HepG2 (cell line): Measurements from ENCODE around the gene THADA. TPM values are rescaled to one million over a fixed set of nuclear protein-coding genes. Genes with fewer than 3 reads are reported as not detected.

Source experiments
- BRCA1 ChIP-seq: sonication (generic); formaldehyde crosslinking; IDR thresholded peaks from 2 replicates; pipeline ENCODE4 v1.4.0; 2020; ENCODE audit warnings: missing genetic modification reagents
- CTCF ChIP-seq: sonication (generic); formaldehyde crosslinking; IDR thresholded peaks from 2 replicates; pipeline ENCODE4 v1.5.0; 2020; ENCODE audit warnings: mild to moderate bottlenecking, missing genetic modification reagents, moderate library complexity
- MATR3 ChIP-seq: sonication (generic); formaldehyde crosslinking; IDR thresholded peaks from 2 replicates; pipeline ENCODE4 v1.4.0; 2020; ENCODE audit warnings: missing genetic modification reagents
- MZF1 ChIP-seq: sonication (generic); formaldehyde crosslinking; IDR thresholded peaks from 2 replicates; pipeline ENCODE4 v1.8.1; 2023; ENCODE audit warnings: mild to moderate bottlenecking, missing genetic modification reagents, borderline replicate concordance
- NFATC3 ChIP-seq: sonication (generic); formaldehyde crosslinking; IDR thresholded peaks from 2 replicates; pipeline ENCODE4 v1.5.1; 2020; ENCODE audit warnings: mild to moderate bottlenecking, missing genetic modification reagents
- PRDM4 ChIP-seq: sonication (generic); formaldehyde crosslinking; IDR thresholded peaks from 2 replicates; pipeline ENCODE4 v1.9.0; 2021; ENCODE audit warnings: missing genetic modification reagents, borderline replicate concordance
- REST ChIP-seq, 2 experiments: IDR thresholded peaks; 2 replicates each; pipeline ENCODE4 v1.6.1; 2011 to 2012; ENCODE audit warnings: low read length in 2 of 2, borderline replicate concordance in 1 of 2, low read depth in 1 of 2, mild to moderate bottlenecking in 1 of 2, moderate library complexity in 1 of 2
- RNF2 ChIP-seq: fragments of 450-650 bp; conservative IDR thresholded peaks from 2 replicates; pipeline ENCODE4 v1.6.1; 2016; ENCODE audit warnings: low read depth
- SP1 ChIP-seq, 2 experiments: fragments of 450-650 bp in 1 of 2; sonication (generic) in 1 of 2; formaldehyde crosslinking in 1 of 2; IDR thresholded peaks; 2 replicates each; pipeline versions ENCODE4 v1.4.0 to v1.6.1; 2016 to 2020; ENCODE audit warnings: missing genetic modification reagents in 1 of 2
- TIGD3 ChIP-seq: sonication (generic); formaldehyde crosslinking; IDR thresholded peaks from 2 replicates; pipeline ENCODE4 v1.5.1; 2020; ENCODE audit warnings: mild to moderate bottlenecking, missing genetic modification reagents, borderline replicate concordance
- ZFP82 ChIP-seq: sonication (generic); formaldehyde crosslinking; IDR thresholded peaks from 2 replicates; pipeline ENCODE4 v1.5.1; 2020; ENCODE audit warnings: mild to moderate bottlenecking, missing genetic modification reagents, borderline replicate concordance
- ZIK1 ChIP-seq: sonication (generic); formaldehyde crosslinking; IDR thresholded peaks from 2 replicates; pipeline ENCODE4 v1.5.0; 2020; ENCODE audit warnings: mild to moderate bottlenecking, low read depth, missing genetic modification reagents, borderline replicate concordance
- ZNF207 ChIP-seq: fragments of 450-650 bp; IDR thresholded peaks from 2 replicates; pipeline ENCODE4 v1.6.1; 2016; ENCODE audit warnings: antibody characterized with exemption, borderline replicate concordance
- ZNF383 ChIP-seq: sonication (generic); formaldehyde crosslinking; IDR thresholded peaks from 2 replicates; pipeline ENCODE4 v1.4.0; 2020; ENCODE audit warnings: missing genetic modification reagents, mild to moderate bottlenecking, borderline replicate concordance
- ZNF563 ChIP-seq: sonication (generic); formaldehyde crosslinking; IDR thresholded peaks from 2 replicates; pipeline ENCODE4 v1.8.0; 2022; ENCODE audit warnings: mild to moderate bottlenecking, moderate library complexity, missing genetic modification reagents
- ZUFSP ChIP-seq: sonication (generic); formaldehyde crosslinking; IDR thresholded peaks from 2 replicates; pipeline ENCODE4 v1.9.0; 2021; ENCODE audit warnings: missing genetic modification reagents, mild to moderate bottlenecking, borderline replicate concordance
- polyA plus RNA-seq, 8 experiments: library from polyadenylated mRNA; depleted of rRNA in 3 of 8; stranded (reverse) in 7 of 8; unstranded in 1 of 8; fragments of >200 nt; fragmentation: Illumina TruSeq in 4 of 8; extraction: Trizol in 4 of 8; gene quantifications; 2 replicates each; pipeline versions ENCODE4 v1.2.1 to v1.2.3, GENCODE V29; 2011 to 2016; ENCODE audit warnings: low read depth in 4 of 8, missing spikeins in 1 of 8, mixed read lengths in 1 of 8; ENCODE audit not compliant: insufficient read depth in 1 of 8
- total RNA-seq, 5 experiments: library from RNA; depleted of rRNA; stranded (reverse); fragments of >200 nt; fragmentation: Illumina TruSeq; extraction: Trizol; gene quantifications; 2 replicates each; pipeline ENCODE4 v1.2.3, GENCODE V29; 2016; ENCODE audit warnings: low read depth in 1 of 5

Gene THADA
- total and polyA plus RNA-seq, 2 of the 13 experiments (the other 11 are each of a cell fraction or from before 2014, with no cell fraction given) = 12.7 to 21.7 TPM

- TF ChIP-seq CTCF (CRISPR knock-in tag) = 0 out of 2 replicates have a peak, but pooled peaks have one; percentile 8
- no peak for TF ChIP-seq RNF2
- peak in 1 of 2 experiments; percentile 84; a peak in 2 of 4 replicates for TF ChIP-seq REST (IDR thresholded peaks at IDR 0.05; ENCODE audit: borderline replicate concordance in 1 of 2, low read depth in 1 of 2, low read length in 2 of 2)
- no peak for TF ChIP-seq NFATC3 (CRISPR knock-in tag)
- no peak for TF ChIP-seq MATR3
- no peak for TF ChIP-seq PRDM4 (CRISPR knock-in tag)
- TF ChIP-seq ZNF563 (CRISPR knock-in tag) = no peak
- no peak for TF ChIP-seq ZNF207
- TF ChIP-seq ZNF383 = no peak
- peak; percentile 53; the same call in 1 of the 2 replicates for TF ChIP-seq BRCA1 (CRISPR knock-in tag)
- TF ChIP-seq ZFP82 (CRISPR knock-in tag) = no peak; the same call in 1 of the 2 replicates
- TF ChIP-seq SP1 (IDR thresholded peaks at IDR 0.05) = no peak
- TF ChIP-seq SP1 (CRISPR knock-in tag; IDR thresholded peaks at IDR 0.05) = 0 out of 2 replicates have a peak, but pooled peaks have one; percentile 28
- no peak for TF ChIP-seq MZF1 (CRISPR knock-in tag)
- TF ChIP-seq TIGD3 (CRISPR knock-in tag) = peak; percentile 30; the same call in 1 of the 2 replicates
- no peak for TF ChIP-seq ZIK1 (CRISPR knock-in tag)
- no peak for TF ChIP-seq ZUFSP
Measured at GRCh38 chr2:43375746-43376522, 219.9 kb downstream of the THADA start (continued).
